ENCODE measurements around the gene PRKRIP1. TPM values are rescaled to one million over a fixed set of nuclear protein-coding genes. Genes with fewer than 3 reads are reported as not detected.

The PRKRIP1 gene
- total RNA-seq, 1 donor from 2014 or later, result 41.3 TPM

GRCh38 chr7:102432442-102433218, 36.5 kb downstream of the PRKRIP1 start:
- no peak for DNase-seq (ENCODE audit: low spot score)
- peaks cover 14% of the 10 kb centered on the region for H3K4me1 Mint-ChIP-seq (ENCODE audit: unreplicated experiment)
- peak overlapping the region; percentile 61 for H3K27ac Mint-ChIP-seq (ENCODE audit: unreplicated experiment)
- no peak for TF ChIP-seq CTCF (IDR thresholded peaks at IDR 0.05; ENCODE audit: unreplicated experiment)
- peaks cover 15% of the 10 kb centered on the region for H3K27me3 Mint-ChIP-seq (ENCODE audit: unreplicated experiment)
- peak overlapping the region; percentile 84 for H3K4me3 Mint-ChIP-seq (ENCODE audit: unreplicated experiment)
- no peaks in the 10 kb centered on the region for H3K9me3 Mint-ChIP-seq (ENCODE audit: unreplicated experiment)
- H3K36me3 Mint-ChIP-seq (ENCODE audit: low read depth, unreplicated experiment), result peaks cover 11% of the 10 kb centered on the region

DNA sequence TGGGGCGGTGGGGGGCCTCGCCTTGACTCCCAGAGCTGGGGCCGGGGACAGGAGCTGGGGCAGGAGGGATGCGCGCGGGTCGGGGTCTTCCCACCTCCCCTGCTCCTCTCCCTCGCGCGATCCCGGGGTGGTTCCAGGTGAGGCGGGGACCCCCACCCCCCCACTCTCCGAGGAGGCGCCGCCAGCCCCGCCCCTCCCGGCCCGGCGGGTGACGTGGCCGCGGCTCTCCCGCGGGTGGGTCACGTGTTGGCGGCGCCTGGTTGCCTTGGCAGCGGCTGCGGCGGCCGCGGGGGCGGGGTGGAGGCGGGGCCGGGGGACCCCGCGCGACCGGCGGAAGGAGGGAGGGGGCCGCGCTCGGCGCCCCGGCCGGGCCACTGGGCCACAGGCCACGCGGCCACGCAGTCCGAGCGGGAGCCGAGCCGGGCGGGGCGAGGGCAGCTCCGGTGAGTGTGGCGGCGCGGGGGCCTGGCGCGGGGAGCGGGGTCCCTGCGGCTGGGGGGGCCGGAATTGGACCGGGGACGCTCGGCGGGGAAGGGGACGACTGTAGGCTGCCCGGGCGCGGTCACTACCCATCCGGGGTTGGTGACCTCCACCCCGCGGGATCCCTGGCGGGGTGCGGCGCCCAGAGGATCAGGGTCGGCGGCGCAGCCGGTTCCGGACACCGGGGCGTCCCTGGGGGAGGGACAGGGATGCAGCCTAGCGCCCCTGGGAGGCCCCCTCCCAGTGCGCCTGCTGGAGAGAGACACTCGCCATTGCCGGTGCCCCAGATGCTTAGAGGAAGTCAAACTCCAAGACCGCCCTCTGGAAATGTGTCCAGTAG, 37.3 kb downstream of the PRKRIP1 start, which contains the start of gene ORAI2:
TSS of gene ORAI2 (plus strand) at position 357 of the 820 bp plus-strand sequence. CDS start 5,382 bp downstream, outside the sequence.
- Mint-ChIP-seq H3K4me3 (ENCODE audit: unreplicated experiment) (peak within 1 kb of the TSS; percentile 91), H3K9me3 (ENCODE audit: unreplicated experiment) (no peaks in the 10 kb centered on the region), H3K27me3 (ENCODE audit: unreplicated experiment) (peaks cover 15% of the 10 kb centered on the region), H3K27ac (ENCODE audit: unreplicated experiment) (peak within 1 kb of the TSS; percentile 75), H3K4me1 (ENCODE audit: unreplicated experiment) (peaks cover 14% of the 10 kb centered on the region), H3K36me3 (ENCODE audit: low read depth, unreplicated experiment) (peaks cover 11% of the 10 kb centered on the region)
- peak; percentile 85 for DNase-seq (ENCODE audit: low spot score)
- no peak for TF ChIP-seq CTCF (IDR thresholded peaks at IDR 0.05; ENCODE audit: unreplicated experiment)

- no peak for DNase-seq (ENCODE audit: low spot score)
- Mint-ChIP-seq H3K4me1 (ENCODE audit: unreplicated experiment) (peaks cover 14% of the 10 kb centered on the region), H3K27me3 (ENCODE audit: unreplicated experiment) (peaks cover 14% of the 10 kb centered on the region), H3K9me3 (ENCODE audit: unreplicated experiment) (no peaks in the 10 kb centered on the region), H3K4me3 (ENCODE audit: unreplicated experiment) (peak overlapping the region; percentile 91), H3K36me3 (ENCODE audit: low read depth, unreplicated experiment) (peaks cover 11% of the 10 kb centered on the region), H3K27ac (ENCODE audit: unreplicated experiment) (peak overlapping the region; percentile 75)
- no peak for TF ChIP-seq CTCF (IDR thresholded peaks at IDR 0.05; ENCODE audit: unreplicated experiment)
Observed at GRCh38 chr7:102434039-102434486, 37.9 kb downstream of the PRKRIP1 start.

DNA sequence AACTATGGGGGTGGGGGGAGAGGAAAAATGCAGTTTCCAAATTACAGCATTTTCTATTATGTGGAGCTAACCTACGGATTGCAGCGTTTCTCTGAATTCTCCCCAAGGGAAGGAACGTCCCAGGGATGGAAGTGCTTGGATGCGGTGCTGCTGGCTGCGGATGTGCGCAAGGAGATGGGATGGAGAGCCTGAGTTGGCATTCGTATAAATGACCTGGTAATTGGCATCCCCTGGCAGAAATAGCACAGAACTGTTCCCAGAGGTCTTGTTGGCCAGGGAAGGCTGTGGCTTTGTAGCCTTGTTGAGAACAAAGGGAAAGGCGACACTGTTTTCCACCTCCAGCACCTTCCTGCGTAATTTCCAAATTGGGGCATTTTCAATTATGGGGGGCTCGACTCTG, 40.0 kb downstream of the PRKRIP1 start:
- Mint-ChIP-seq H3K4me1 (ENCODE audit: unreplicated experiment) (peaks cover 7% of the 10 kb centered on the region), H3K27ac (ENCODE audit: unreplicated experiment) (no peak overlapping the region), H3K36me3 (ENCODE audit: low read depth, unreplicated experiment) (peaks cover 5% of the 10 kb centered on the region), H3K27me3 (ENCODE audit: unreplicated experiment) (peaks cover 7% of the 10 kb centered on the region), H3K4me3 (ENCODE audit: unreplicated experiment) (peak overlapping the region; percentile 12), H3K9me3 (ENCODE audit: unreplicated experiment) (no peaks in the 10 kb centered on the region)
- DNase-seq (ENCODE audit: low spot score), result no peak
- TF ChIP-seq CTCF (IDR thresholded peaks at IDR 0.05; ENCODE audit: unreplicated experiment), result no peak

All from endothelial cell (in vitro differentiated cells).